MG63 (cell line): ENCODE measurements around the gene IFFO2. TPM values are rescaled to one million over a fixed set of nuclear protein-coding genes. Genes with fewer than 3 reads are reported as not detected.

Source experiments
- DNase-seq: peaks from one replicate; pipeline ENCODE4 v3.0.0-alpha.2; 2020
- H3K27me3 ChIP-seq: fragments of 250-450 bp; sonication (Bioruptor Pico); 2 replicates; pipeline ENCODE4 v1.5.1; 2020; ENCODE audit warnings: mild to moderate bottlenecking, moderate library complexity
- H3K36me3 ChIP-seq: fragments of 250-450 bp; sonication (Bioruptor Pico); 2 replicates; pipeline ENCODE4 v1.5.1; 2020; ENCODE audit warnings: mild to moderate bottlenecking, moderate library complexity
- H3K4me3 ChIP-seq: fragments of 250-450 bp; sonication (Bioruptor Pico); 2 replicates; pipeline ENCODE4 v1.5.1; 2020; ENCODE audit warnings: mild to moderate bottlenecking, moderate library complexity
- H3K9me3 ChIP-seq: fragments of 250-450 bp; sonication (Bioruptor Pico); 2 replicates; pipeline ENCODE4 v1.5.1; 2020; ENCODE audit warnings: mild to moderate bottlenecking, moderate library complexity
- total RNA-seq: library from RNA; depleted of rRNA; stranded (reverse); fragments of >200 nt; shearing (Covaris generic); gene quantifications from 2 replicates; pipeline ENCODE4 v1.2.3, GENCODE V29; 2014; ENCODE audit warnings: low replicate concordance

IFFO2 gene
- total RNA-seq, 1 experiment from 2014 or later, result 3.9 TPM

- Histone ChIP-seq H3K36me3 (no peaks in the 10 kb centered on the region), H3K9me3 (no peaks in the 10 kb centered on the region), H3K4me3 (no peak overlapping the region), H3K27me3 (no peaks in the 10 kb centered on the region)
- DNase-seq, result peak; percentile 31
These were observed 24.1 kb downstream of the IFFO2 start for GRCh38 chr1:18932387-18932786.

DNA sequence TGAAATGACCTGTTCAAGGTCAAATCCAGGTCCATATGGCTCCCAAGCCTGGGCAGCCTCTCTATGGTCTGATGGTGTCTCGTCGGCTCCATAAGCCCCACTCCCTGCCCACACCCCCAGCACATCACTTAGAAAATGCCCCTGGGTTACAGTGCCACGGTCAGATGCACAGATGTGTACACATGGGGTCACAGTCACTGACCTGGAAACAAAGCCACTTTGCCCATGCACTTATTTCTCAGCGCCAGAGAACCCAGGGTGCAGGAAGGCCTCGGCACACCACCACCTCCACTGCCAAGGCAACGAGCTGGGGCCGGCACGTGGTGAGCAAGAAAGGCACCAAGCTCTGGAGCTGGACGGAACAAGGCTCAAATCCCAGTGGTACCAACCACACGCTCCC is 24.7 kb downstream of the IFFO2 start:
- no peak for DNase-seq
- no peaks in the 10 kb centered on the region for H3K27me3 ChIP-seq
- H3K36me3 ChIP-seq, result no peaks in the 10 kb centered on the region

GRCh38 chr1:18929686-18930085 is 26.8 kb downstream of the IFFO2 start:
- Histone ChIP-seq H3K36me3 (no peaks in the 10 kb centered on the region), H3K27me3 (no peaks in the 10 kb centered on the region), H3K9me3 (no peaks in the 10 kb centered on the region), H3K4me3 (no peak overlapping the region)
- peak; percentile 46 for DNase-seq

More for the DNA sequence above, 24.7 kb downstream of the IFFO2 start:
- Histone ChIP-seq H3K4me3 (no peak overlapping the region), H3K9me3 (no peaks in the 10 kb centered on the region)

- Histone ChIP-seq H3K4me3 (no peak overlapping the region), H3K36me3 (no peaks in the 10 kb centered on the region), H3K9me3 (no peaks in the 10 kb centered on the region), H3K27me3 (no peaks in the 10 kb centered on the region)
- no peak for DNase-seq
These were observed 27.5 kb downstream of the IFFO2 start for GRCh38 chr1:18928985-18929384.

DNA sequence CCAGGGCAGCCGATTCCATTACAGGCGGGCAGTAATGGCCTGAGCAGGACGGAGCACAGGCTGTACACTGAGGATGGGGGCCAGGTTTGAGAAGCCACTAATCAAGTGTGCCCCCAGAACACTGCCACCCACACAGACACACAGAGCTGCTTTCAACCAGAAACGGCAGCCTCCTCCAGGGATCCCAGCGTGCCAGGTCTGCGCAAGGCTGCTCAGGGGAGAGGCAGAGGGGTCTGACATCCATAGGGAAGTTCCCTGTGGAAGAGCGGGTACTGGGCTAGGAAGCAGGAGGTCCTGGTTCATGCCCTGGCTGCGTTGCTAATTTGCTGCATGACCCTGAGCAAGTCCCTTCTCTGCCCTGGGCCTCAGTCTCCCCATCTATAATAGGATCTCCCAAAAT is 28.1 kb downstream of the IFFO2 start:
- DNase-seq, result no peak
- Histone ChIP-seq H3K27me3 (no peaks in the 10 kb centered on the region), H3K36me3 (no peaks in the 10 kb centered on the region), H3K9me3 (no peaks in the 10 kb centered on the region), H3K4me3 (no peak overlapping the region)

DNA sequence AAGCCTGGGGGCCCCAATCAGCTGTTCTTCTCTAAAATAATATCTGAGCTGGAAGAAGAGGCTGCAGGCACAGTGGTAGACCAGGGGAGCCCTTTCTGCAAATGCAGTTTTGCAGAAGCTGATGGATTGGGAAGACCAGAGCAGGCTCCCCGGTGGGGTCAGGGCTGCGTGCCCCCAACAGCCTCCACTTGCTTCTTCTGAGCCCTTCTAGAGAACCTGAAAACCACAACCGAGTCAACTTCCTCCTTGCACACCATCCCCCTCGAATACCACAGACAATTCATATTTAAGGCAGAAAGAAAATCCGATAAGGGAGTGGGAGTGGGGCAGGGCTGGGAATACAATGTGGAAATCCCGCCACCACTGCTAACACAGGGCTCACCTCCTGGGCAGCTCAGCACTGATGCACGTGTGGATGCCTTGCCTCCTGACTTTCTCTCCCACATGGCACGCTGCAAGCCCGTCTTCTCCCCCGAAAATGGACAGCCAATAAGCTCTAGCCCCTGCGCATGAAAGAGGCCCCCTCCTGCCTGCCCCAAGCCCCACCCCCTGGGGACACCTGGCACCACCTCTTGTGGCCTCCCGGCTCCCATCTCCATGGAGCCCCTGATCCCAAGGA is 28.7 kb downstream of the IFFO2 start:
- Histone ChIP-seq H3K27me3 (no peaks in the 10 kb centered on the region), H3K9me3 (no peaks in the 10 kb centered on the region), H3K4me3 (no peak overlapping the region), H3K36me3 (no peaks in the 10 kb centered on the region)
- no peak for DNase-seq

- no peaks in the 10 kb centered on the region for H3K36me3 ChIP-seq
- H3K9me3 ChIP-seq, result no peaks in the 10 kb centered on the region
- no peaks in the 10 kb centered on the region for H3K27me3 ChIP-seq
- DNase-seq, result no peak
- no peak overlapping the region for H3K4me3 ChIP-seq
These were observed 29.3 kb downstream of the IFFO2 start for GRCh38 chr1:18927082-18927653.

- no peak overlapping the region for H3K4me3 ChIP-seq
- H3K9me3 ChIP-seq, result no peaks in the 10 kb centered on the region
- H3K27me3 ChIP-seq, result no peaks in the 10 kb centered on the region
- H3K36me3 ChIP-seq, result no peaks in the 10 kb centered on the region
- DNase-seq, result peak; percentile 89
These were observed 30.0 kb downstream of the IFFO2 start for GRCh38 chr1:18926315-18927081.

DNA sequence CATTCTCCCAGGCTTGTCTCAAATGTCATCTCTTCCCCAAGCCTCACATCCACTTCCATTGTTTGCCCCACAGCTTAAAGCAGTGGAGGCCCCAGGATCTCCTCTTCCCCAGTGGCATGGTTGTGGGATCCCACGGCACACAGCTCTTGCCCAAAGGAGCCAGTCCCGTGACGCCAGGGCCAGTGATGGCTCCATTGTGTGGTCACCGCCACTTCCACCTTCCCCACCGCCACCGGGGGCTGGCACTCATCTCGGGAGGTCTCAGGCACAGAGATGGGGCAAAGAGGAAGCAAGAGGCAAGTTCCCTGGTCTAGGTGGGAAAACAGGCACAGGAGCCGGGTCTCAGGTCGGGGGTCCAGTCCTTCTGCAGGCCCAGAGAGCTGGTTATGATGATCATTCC is 31.2 kb downstream of the IFFO2 start:
- no peaks in the 10 kb centered on the region for H3K9me3 ChIP-seq
- H3K4me3 ChIP-seq, result no peak overlapping the region
- H3K36me3 ChIP-seq, result no peaks in the 10 kb centered on the region
- no peak for DNase-seq
- no peaks in the 10 kb centered on the region for H3K27me3 ChIP-seq

DNA sequence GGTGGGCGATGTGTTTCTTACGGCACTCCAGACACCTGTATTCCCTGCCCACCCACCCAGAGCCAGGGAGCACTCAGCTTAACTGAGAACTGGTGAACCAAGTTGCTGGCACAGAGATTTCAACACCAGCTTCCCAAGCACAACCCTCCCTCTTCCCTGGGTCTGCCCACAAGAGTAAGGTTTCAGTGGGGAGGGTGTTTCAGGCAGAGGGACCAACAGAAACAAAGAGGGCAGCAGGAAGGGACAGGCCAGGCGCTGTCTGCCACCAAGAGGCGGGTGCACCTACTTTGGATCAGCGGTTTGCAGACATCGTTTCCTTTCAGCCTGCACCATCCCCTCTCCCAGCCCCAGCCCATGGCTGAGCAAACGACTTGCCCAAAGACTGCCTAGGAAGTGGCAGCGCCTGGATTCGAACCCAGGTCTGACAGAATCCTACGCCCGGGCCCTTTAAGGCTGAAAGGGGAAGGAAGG is 32.2 kb downstream of the IFFO2 start:
- no peak for DNase-seq
- Histone ChIP-seq H3K4me3 (no peak overlapping the region), H3K9me3 (no peaks in the 10 kb centered on the region)

DNA sequence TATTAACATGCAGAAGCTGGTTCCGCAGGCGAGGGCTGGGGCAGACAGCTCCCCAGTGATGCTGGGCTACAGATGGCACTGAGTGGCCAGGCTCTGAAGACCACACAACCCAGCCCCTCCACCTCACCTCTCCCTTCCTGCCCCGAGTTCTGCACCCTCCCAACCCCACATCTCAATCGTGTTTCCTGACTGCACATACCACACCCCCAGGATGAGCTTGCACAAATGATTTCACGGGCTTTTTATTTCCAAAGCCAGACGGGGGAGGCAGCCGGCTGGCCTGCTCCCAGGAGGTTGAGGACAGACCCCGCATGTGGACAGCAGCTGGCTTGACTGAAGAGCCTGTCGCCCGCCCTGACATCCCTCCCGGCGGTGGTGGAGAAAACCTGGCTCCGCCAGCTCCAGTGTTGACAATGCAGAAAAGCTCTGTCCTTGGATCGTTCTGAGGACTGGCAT is 32.7 kb downstream of the IFFO2 start:
- no peak for DNase-seq
- H3K9me3 ChIP-seq, result no peaks in the 10 kb centered on the region
- no peak overlapping the region for H3K4me3 ChIP-seq
- H3K36me3 ChIP-seq, result no peaks in the 10 kb centered on the region
- no peaks in the 10 kb centered on the region for H3K27me3 ChIP-seq

More for the DNA sequence above, 32.2 kb downstream of the IFFO2 start:
- H3K36me3 ChIP-seq, result no peaks in the 10 kb centered on the region
- no peaks in the 10 kb centered on the region for H3K27me3 ChIP-seq

DNA sequence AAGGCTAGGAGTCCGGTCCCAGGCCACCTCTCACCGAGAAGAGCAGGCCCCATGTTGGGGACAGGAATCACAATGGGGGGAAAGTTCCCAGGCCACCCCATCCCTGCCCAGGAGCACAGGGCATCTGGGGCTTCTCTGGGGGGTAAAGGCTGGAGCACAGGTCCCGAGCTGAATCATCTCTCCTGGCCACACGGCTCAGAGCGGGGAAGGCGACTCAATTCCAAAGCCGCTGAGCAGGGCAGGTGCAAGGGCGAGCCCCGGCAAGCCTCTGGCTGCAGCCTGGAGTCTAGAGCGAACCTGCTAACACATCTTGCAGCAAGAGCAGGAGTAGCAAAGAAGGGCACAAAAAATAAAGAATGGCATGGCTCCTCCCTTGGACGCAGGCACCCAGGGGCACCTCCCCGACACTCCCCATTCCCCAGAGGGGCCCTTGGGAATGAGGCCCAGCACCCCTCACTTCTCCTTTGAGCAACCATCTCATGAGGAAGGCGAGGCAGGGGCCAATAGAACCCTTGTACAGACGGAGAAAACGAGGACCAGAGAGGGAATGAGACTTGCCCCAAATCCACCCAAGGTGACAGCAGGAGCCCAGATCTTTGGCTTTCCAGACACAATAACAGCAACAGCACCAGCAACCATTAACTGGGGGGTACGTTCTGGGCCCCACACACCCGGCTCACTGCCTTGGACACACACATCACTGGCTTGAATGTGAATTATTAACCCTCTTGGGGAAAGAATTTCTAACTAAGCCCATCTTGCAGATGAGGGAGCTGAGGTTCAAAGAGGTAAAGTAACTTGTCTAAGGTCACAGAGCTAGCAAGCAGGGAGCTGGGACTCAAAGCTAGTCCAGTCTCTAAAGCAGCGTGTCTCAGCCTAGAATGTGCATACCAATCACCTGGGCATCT is 33.4 kb downstream of the IFFO2 start:
- Histone ChIP-seq H3K27me3 (no peaks in the 10 kb centered on the region), H3K4me3 (no peak overlapping the region), H3K36me3 (no peaks in the 10 kb centered on the region), H3K9me3 (no peaks in the 10 kb centered on the region)
- DNase-seq, result no peak

GRCh38 chr1:18922319-18922726 is 34.2 kb downstream of the IFFO2 start:
- no peaks in the 10 kb centered on the region for H3K36me3 ChIP-seq
- DNase-seq, result peak; percentile 64
- H3K27me3 ChIP-seq, result no peaks in the 10 kb centered on the region
- no peak overlapping the region for H3K4me3 ChIP-seq
- no peaks in the 10 kb centered on the region for H3K9me3 ChIP-seq

- DNase-seq, result no peak
- Histone ChIP-seq H3K27me3 (no peaks in the 10 kb centered on the region), H3K9me3 (no peaks in the 10 kb centered on the region), H3K4me3 (no peak overlapping the region), H3K36me3 (no peaks in the 10 kb centered on the region)
These were observed 34.8 kb downstream of the IFFO2 start for GRCh38 chr1:18921516-18922251.

- no peaks in the 10 kb centered on the region for H3K9me3 ChIP-seq
- H3K36me3 ChIP-seq, result no peaks in the 10 kb centered on the region
- H3K27me3 ChIP-seq, result no peaks in the 10 kb centered on the region
- H3K4me3 ChIP-seq, result no peak overlapping the region
- DNase-seq, result no peak
These were observed 35.5 kb downstream of the IFFO2 start for GRCh38 chr1:18920931-18921330.

DNA sequence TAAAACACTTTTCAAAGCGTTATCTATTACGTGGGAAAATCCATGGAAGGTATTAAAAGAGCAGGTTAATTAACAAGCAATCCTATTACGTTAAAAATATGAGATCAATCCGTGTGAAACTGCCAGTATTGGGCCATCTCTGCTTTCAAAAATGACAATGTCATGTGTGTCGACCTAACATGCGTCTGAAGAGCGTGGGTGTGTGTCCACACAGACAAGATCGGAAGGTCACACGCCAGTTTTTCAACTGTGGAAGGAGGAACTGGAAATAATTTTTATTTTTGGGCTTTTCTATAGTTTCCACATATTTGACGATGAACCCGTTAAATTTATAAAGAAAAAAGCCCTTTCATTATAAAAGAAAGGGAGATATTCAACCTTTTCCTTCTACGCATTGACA is 36.5 kb downstream of the IFFO2 start:
- H3K27me3 ChIP-seq, result no peaks in the 10 kb centered on the region
- DNase-seq, result no peak
- H3K9me3 ChIP-seq, result no peaks in the 10 kb centered on the region
- no peaks in the 10 kb centered on the region for H3K36me3 ChIP-seq
- no peak overlapping the region for H3K4me3 ChIP-seq
